GM12875 (cell line): ENCODE data around the gene AFP.

ENCODE experiments used
- H3K4me3 ChIP-seq: one replicate; pipeline ENCODE4 v1.5.1; 2011; ENCODE audit warnings: low read depth, low read length, control low read depth
- TF ChIP-seq, protein P1 (sequence below): IDR thresholded peaks from 2 replicates; pipeline ENCODE4 v1.5.1; 2011; ENCODE audit warnings: low read depth, mild to moderate bottlenecking, control low read depth, inconsistent platforms, low read length, moderate library complexity, borderline replicate concordance; ENCODE audit not compliant: insufficient read depth

AFP gene

DNA sequence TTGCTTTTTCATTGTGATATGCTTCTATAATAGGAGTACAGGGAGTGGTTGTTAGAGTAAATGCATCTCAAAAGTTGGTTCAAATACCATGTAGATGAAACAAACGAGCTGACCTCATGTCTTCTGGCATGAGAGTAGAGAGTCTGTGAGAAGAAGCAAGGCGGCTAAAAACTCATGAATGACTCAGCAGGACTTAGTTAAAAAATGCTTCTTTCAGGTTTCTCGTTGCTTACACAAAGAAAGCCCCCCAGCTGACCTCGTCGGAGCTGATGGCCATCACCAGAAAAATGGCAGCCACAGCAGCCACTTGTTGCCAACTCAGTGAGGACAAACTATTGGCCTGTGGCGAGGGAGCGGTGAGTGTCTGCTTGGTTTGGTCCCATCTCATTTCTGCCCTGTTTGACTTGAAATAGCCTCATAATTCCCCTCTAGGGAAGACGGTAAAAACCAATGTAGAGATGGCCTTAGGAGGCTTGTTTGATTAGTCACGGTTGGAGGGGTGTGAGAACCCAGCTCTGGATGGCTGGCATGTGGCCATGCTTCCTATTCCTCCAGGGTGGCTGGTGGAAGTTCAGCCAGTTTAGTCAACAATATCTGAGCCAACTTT lies 14.5 kb downstream of the AFP start:
- TF ChIP-seq, protein P1, sequence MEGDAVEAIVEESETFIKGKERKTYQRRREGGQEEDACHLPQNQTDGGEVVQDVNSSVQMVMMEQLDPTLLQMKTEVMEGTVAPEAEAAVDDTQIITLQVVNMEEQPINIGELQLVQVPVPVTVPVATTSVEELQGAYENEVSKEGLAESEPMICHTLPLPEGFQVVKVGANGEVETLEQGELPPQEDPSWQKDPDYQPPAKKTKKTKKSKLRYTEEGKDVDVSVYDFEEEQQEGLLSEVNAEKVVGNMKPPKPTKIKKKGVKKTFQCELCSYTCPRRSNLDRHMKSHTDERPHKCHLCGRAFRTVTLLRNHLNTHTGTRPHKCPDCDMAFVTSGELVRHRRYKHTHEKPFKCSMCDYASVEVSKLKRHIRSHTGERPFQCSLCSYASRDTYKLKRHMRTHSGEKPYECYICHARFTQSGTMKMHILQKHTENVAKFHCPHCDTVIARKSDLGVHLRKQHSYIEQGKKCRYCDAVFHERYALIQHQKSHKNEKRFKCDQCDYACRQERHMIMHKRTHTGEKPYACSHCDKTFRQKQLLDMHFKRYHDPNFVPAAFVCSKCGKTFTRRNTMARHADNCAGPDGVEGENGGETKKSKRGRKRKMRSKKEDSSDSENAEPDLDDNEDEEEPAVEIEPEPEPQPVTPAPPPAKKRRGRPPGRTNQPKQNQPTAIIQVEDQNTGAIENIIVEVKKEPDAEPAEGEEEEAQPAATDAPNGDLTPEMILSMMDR: no peak
- H3K4me3 ChIP-seq: no peak overlapping the region

GRCh38 chr4:73451404-73451803 lies 15.4 kb downstream of the AFP start:
- H3K4me3 ChIP-seq: no peak overlapping the region
- TF ChIP-seq, protein P1: no peak

- H3K4me3 ChIP-seq: no peak overlapping the region
- TF ChIP-seq, protein P1: no peak
Measured at GRCh38 chr4:73451981-73452747, 16.1 kb downstream of the AFP start.

- TF ChIP-seq, protein P1: no peak
- H3K4me3 ChIP-seq: no peak overlapping the region
Measured at GRCh38 chr4:73452953-73453700, 17.1 kb downstream of the AFP start.

DNA sequence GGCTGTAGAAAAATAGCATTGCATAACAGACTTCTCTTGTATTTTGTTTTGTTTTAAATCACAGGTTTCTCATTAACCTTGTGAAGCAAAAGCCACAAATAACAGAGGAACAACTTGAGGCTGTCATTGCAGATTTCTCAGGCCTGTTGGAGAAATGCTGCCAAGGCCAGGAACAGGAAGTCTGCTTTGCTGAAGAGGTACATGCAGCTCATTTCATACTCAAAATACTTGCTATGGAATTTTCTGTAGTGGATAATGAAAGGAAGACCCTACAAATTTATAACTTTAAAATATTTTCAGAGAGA lies 17.6 kb downstream of the AFP start:
- no peak overlapping the region for H3K4me3 ChIP-seq
- TF ChIP-seq, protein P1: no peak

GRCh38 chr4:73454920-73455319 lies 18.9 kb downstream of the AFP start:
- TF ChIP-seq, protein P1: no peak
- no peak overlapping the region for H3K4me3 ChIP-seq
